OCI-LY1 (cell line): ENCODE results near the gene TNNT2.

Source experiments
- CTCF ChIP-seq: fragments of 200-600 bp; sonication (generic), shearing (Covaris generic); IDR thresholded peaks from 2 replicates; pipeline ENCODE4 v1.5.1; 2017; ENCODE audit warnings: mild to moderate bottlenecking, antibody characterized with exemption, low read length, moderate library complexity, mixed read lengths
- EZH2 ChIP-seq: fragments of 200-600 bp; sonication (generic), shearing (Covaris generic); IDR thresholded peaks from 2 replicates; pipeline ENCODE4 v1.8.0; 2017; ENCODE audit warnings: borderline replicate concordance, mixed run types, mild to moderate bottlenecking, antibody characterized with exemption, low read length, moderate library complexity, mixed read lengths

- TF ChIP-seq CTCF (no peak), EZH2 (no peak)
These were observed 8.7 kb upstream of the TNNT2 start for GRCh38 chr1:201386208-201386607.
